SKM-1 (cell line): ENCODE results near the gene RALGPS2.
"Not testable (repeated sequence)": the region's sequence is repeated elsewhere in the genome, so short reads cannot be mapped to it uniquely, and the experiment has no call there.

Experiments used
- DNase-seq: peaks from one replicate; lab custom pipeline; 2025; ENCODE audit not compliant: unreplicated experiment; lab: John Stamatoyannopoulos, UW

The RALGPS2 gene

GRCh38 chr1:178724376-178724727 lies 692 bp upstream of the RALGPS2 start:
- DNase-seq: no peak

DNA sequence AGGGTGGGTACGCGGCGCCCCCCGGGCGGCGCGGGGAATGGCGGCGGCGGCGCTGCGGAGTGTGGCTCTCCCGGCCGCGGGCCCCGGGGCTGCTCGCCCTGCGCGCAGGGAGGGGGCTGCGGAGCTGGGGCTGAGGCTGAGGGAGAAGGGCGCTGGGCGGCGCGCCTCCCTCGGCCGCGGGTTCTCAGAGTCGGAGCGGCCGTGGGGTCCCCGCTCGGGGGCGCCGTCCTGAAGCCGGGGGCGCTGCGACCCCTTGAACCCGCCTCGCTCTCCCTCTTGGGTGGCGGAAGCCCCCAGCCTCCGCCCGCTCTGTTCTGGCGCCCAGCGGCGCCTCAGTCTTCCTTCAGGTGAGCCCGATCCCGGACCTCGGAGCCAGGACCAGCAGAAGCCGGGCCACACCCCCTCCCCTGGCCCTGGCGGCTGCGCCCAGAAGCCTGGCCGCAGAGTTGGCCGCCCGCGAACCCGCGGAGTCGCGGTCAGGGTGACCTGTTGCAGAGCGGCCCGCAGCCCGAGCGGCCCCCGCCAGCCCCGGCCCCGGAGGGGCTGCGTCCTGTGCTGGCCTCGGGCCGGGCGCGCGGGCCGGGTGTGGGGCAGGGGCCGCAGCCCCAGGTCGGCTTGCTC lies 532 bp downstream of the RALGPS2 start:
- DNase-seq: no peak

- peak; percentile 95 for DNase-seq
Observed at GRCh38 chr1:178726087-178726517, 1.1 kb downstream of the RALGPS2 start.

DNA sequence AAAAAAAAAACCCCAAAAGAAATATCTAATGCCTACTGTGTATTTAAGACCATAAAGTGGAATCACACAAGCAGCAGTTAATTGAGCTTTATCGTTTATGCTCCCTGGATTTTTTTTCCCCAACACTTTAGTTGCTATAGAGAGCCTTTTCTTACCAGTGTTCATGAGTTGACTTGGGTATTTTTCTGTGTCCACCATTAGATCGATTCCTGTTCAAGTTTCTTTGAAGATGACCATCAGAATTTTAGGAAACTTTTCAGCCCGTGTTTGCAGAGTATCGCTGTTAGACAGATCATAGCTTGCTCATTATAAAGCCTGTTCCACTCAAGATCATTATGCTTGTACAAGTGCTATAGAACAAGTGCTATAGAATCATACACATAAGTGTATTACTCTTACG lies 1.5 kb downstream of the RALGPS2 start:
- no peak for DNase-seq

GRCh38 chr1:178727014-178727895 lies 2.2 kb downstream of the RALGPS2 start:
- no peak for DNase-seq

DNA sequence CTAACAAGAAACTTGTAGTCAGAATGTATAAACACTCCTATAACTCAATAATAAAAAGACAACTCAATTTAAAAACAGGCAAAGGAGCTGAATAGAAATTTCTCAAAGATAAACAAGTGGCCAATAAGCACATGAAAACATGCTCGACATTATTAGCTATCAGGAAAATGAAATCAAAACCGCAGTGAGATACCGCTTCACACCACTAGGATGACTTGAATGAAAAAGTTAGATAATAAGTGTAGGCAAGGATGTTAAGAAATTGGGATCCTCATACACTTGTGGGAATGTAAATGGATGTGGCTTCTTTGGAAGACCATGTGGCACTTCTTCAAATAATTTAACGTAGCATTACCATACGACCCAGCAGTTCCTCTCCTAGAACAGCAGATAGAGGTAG lies 8.9 kb downstream of the RALGPS2 start:
- DNase-seq: no peak

GRCh38 chr1:178738780-178739179 lies 13.7 kb downstream of the RALGPS2 start:
- no peak for DNase-seq

DNA sequence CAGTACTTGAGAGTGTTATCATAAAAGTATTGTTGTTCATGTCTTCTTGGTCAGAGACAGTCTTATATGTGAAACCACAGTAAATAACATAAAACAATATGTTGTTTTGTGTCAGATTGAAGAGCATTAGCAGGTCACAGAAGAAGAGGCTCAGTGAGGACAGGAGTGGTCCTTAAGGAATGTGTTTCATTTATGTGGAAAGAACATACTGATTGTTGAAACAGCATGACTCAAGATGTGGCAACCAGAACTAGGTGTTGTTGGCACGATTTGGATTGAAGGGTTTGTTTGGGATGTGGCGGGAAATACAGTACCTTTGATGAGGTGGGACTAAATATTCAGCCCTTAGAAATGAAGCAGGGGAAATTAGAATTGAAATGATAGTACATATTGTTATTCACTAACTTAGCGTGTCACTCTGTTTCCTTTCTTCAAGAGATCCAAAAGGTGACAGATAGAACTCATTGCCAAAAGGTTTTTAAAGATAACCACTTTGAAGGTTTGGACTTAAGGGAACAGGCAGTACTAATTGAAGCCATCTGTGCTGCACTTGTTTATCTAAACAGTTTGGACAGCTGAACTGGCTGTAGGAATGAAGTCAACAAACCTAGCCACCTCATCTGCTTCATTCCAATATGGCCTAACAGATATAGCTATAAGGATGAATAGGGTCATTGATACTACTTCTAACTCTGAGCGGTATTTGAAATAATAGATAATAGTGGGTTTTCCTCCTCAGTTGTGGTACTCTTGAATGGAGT lies 14.4 kb downstream of the RALGPS2 start:
- DNase-seq: no peak

- no peak for DNase-seq
Observed at GRCh38 chr1:178740491-178740890, 15.4 kb downstream of the RALGPS2 start.

- DNase-seq: no peak
Observed at GRCh38 chr1:178740924-178741323, 15.9 kb downstream of the RALGPS2 start.

DNA sequence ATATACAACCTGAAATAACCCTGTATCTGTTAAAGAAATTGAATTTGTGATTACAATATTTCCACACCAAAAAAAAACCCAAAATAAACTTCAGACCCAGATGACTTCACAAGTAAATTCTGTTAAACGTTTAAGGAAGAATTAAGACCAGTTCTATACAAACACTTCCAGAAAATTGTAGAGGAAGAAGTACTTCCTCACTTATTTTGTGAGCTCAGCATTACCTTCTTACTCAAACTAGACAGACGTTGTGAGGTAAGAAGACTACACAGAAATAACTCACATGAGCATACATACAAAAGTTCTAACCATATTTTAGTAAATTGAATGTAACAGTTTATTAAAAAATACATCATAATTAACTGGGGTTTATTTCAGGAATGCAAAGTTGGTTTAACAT lies 18.8 kb downstream of the RALGPS2 start:
- no peak for DNase-seq

DNA sequence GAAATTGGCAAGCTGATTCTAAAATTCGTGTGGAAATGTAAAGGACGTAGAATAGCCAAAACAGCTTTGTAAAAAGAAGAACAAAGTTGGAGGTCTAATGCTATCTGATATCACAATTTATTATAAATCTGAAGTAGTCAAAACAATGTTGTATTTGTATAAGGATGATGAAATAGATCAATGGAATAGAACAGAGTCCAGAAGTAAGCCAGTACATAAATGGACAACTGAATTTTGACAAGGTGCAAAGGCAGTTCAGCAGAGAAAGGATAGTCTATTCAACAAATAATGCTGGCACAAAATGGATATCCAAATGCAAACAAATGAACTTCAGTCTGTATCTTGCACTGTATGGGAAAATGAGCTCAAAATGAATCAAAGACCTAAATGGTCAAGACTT lies 20.2 kb downstream of the RALGPS2 start:
- no peak for DNase-seq

DNA sequence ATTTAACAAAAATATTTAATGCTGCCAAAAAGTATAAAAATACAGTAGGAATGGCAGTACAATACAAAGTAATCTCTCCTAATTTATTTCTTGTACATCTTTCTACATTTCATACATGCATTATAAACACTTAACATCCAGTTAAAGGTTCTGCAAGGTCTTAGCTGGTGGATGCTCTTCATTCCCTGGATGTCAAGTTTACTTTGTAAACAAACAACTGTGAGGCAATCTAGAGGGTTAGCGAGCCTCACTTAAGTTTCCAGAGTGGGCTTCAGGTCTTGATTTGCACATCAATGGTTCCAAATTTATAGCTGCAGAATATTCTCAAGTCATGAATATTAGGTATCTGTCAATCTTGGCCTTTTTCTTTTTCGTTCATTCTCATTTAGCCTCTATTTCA lies 21.3 kb downstream of the RALGPS2 start:
- no peak for DNase-seq

GRCh38 chr1:178747361-178747760 lies 22.3 kb downstream of the RALGPS2 start:
- not testable (repeated sequence) for DNase-seq

GRCh38 chr1:178749581-178750166 lies 24.6 kb downstream of the RALGPS2 start:
- no peak for DNase-seq

DNA sequence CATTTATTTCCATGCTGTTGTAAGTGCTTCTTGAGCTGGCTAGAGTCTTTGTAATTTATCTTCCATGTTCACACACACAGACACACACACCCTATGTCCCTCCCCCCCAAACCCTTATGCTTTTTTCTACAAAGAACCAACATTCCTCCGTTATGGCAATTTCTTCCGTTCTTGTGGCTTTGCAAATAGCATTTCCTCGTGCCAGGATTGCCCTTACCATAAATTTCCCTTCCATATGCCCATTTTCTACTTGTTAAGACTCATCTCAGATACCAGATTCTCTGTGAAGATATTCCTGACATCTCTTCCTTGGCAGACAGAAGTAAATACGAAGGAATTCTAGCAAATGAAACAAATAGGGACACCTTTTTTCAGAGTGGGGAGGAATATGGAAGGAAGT lies 26.0 kb downstream of the RALGPS2 start:
- no peak for DNase-seq

DNA sequence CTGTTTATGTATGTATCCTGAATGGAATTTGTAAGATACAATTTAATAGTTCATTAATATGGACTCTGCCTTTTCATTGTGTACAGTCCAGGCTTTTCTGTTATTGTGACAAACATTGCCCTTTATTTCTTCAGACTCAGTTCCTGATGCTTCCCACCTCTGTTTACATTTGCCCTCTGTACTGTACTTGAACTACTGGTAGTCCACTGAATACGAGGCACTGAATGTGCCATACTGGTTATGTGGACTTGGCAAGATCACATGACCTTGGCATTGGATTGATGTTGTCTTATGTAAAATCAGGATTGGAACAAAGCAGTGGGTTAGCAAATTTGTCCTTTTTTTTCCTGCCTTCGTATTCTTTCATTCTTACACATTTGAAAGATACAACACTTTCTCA lies 27.8 kb downstream of the RALGPS2 start:
- no peak for DNase-seq

DNA sequence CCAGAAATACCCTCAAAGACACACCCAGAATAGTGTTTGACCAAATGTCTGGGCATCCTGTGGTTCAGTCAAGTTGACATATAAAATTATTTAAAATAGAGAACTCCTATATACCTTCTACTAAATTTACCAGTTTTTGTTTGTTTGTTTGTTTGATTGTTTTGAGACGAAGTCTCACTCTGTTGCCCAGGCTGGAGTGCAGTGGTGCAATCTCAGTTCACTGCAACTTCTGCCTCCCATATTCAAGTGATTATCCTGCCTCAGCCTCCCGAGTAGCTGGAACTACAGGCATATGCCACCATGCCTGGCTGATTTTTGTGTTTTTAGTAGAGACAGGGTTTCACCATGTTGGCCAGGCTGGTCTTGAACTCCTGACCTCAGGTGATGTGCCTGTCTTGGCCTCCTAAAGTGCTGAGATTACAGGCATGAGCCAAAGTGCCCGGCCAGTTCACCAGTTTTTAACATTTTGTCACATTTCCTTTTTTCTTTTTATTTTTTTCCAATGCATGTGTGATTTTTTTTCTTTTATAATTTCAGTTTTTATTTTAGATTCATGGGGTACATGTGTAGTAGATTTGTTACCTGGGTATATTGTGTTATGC lies 29.7 kb downstream of the RALGPS2 start:
- DNase-seq: not testable (repeated sequence)

- peak; percentile 68 for DNase-seq
Observed at GRCh38 chr1:178768423-178768822, 43.4 kb downstream of the RALGPS2 start.

GRCh38 chr1:178772952-178773351 lies 47.9 kb downstream of the RALGPS2 start:
- DNase-seq: no peak

- DNase-seq: no peak
Observed at GRCh38 chr1:178774263-178774662, 49.2 kb downstream of the RALGPS2 start.
